Cardiac septum (tissue), 1 donor: Measurements from ENCODE around the gene CTRL. TPM values are rescaled to one million over a fixed set of nuclear protein-coding genes. Genes with fewer than 3 reads are reported as not detected.
A peak's percentile ranks its signal among the peaks of the same experiment; 100 is the strongest.
"Not testable (repeated sequence)": the region's sequence is repeated elsewhere in the genome, so short reads cannot be mapped to it uniquely, and the experiment has no call there.

Experiments
- DNase-seq: peaks from one replicate; pipeline ENCODE4 v3.0.0-alpha.2; 2020; ENCODE audit warnings: low spot score
- intact Hi-C: fragments of 100-400 bp; cut with DNase I; formaldehyde crosslinking; loops from one replicate; pipeline ENCODE4 v1.14.0; 2022
- total RNA-seq: library from RNA; stranded (reverse); fragmentation: NEBNext Ultra II Directional; extraction: Animal tissue kit (Norgen Biotek cat#: 25700); gene quantifications from one replicate; pipeline ENCODE4 v1.2.1, GENCODE V29; 2021
- donor health status: DM: no; HTN: no; CAD: no.

Gene CTRL
- total RNA-seq, 1 donor from 2014 or later, result not detected

DNA sequence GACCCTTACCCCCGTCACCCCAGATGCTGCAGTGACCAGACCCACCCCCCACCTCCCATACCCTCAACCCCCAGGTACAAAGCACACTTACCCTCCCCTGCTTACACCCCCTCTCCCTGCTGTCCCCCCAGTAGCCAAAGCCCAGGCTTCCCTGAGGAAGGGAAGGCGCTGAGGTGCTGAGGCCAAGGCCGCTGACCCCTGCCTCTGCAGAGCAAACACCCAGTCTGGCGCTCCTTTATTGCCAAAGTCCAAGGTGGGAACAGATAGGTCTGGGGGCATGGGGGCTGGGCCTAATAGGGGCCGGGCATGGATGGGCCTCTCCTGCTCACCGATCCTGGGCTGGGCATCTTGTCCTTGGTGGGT, 11.6 kb upstream of the CTRL start:
- DNase-seq, result no peak
- intact Hi-C loops, result no loop called here

DNA sequence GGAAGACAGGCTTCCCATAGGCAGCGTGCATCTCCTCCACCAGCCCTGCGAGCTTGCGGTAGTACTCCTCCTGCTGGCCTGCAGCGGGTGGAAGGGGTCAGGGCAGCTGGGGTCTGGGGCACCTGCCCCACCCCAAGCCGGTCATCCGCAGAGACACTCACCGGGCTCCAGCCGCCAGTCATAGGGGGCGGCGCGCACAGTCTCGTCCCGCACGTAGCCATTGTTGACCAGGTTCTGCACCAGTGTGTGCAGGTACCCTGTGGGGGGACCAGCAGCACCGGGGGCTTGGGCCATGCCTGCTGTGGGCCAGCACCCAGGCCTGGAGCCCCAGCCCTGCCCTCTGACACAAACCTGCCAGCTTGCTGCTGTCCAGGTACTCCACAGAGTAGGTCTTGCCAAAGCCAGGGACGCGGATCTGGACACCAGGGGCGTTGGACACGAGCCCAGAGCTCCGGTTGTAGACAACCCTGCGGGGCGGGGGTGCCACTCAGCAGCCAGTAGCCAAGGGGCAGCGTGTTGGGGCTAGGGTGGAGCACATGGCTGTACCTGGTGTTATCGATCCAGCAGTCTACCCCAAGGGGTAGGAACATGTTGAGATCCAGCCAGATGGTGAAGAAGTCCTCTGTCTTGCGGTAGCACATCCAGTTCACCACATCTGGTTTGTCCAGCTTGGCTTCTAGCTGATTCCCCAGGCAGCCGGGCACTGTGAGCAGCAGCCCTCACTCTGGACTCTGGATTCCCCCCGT, 11.0 kb upstream of the CTRL start:
- DNase-seq, result no peak
- intact Hi-C loops, result no loop called here

DNA sequence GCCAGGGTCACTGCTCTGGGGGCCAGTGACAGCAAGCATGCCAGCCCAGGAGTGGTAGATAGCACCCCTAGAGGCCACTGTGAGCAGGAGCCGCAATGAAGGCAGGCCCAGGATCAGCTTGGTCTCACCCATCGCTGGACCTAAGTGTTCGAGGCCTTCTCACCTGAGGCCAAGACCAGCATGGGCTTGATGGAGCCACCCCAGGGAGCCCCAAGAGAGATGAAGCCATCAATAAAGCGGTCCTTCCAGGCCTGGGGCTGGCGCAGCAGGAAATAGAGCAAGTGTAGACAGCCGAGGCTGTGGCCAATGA, 10.5 kb upstream of the CTRL start:
- intact Hi-C loops, result no loop called here
- DNase-seq, result no peak

DNA sequence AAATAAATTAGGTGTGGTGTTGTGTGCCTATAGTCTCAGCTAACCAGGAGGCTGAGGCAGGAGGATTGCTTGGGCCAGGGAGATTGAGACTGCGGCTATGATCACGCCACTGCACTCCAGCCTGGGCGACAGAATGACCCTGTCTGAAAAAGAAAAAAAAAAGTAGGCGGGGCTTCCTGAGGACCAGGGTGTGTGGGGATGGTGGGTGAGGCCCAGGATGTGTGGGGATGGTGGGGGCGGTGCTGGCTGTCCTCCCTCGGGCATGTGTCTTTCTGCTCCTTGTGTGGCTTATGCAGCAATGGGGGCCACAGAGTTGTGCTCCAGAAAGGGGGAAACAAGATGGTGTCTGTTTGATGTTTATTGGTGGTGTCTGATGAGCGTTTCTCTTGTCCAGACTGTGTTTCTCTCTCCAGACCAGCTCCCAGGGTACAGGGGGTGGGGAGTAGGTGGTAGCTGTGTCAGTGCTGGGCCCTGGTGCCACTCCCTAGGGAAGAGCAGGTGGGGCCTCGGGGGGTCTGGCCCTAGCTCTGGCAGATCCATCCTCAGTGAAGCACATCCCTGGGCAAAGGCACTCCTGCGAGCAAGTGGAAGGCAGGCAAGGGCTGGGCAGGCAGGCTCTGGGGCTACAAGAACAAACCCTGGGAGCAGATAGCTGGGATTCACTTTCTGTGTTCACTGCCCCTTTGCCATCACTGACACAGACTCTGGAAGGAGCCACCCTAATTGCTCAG, 10.0 kb upstream of the CTRL start:
- intact Hi-C loops, result loop anchor here (2.0 kb wide), 1 partner anchor 23 kb away; no protein-coding TSS in a partner anchor
- DNase-seq, result no peak

DNA sequence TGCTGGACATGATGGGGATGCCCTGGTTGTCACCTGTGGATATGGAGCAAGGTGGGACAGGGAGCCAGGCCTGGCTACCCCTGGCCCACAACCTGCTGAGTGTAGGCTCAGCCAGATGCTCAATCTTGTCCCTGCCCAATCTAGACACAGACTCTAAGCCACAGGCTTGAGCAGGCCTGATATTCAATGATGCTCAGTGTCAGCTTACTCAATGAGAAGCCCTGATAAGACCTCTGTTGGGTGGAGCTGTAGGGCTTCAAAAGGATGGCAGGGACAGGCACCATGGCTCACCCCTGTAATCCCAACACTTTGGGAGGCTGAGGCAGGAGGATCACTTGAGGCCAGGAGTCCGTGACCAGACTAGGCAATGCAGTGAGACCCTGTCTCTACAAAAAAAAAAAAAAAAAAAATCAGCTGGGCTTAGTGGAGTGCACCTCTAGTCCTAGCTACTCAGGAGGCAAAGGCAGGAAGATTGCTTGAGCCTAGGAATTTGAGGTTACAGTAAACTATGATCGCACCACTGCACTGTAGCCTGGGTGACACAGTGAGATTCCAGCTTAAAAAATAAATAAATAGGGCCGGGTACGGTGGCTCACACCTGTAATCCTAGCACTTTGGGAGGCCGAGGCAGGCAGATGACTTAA, 8.9 kb upstream of the CTRL start:
- intact Hi-C loops, result loop anchor here (2.0 kb wide), 1 partner anchor 24 kb away; no protein-coding TSS in a partner anchor
- no peak for DNase-seq

DNA sequence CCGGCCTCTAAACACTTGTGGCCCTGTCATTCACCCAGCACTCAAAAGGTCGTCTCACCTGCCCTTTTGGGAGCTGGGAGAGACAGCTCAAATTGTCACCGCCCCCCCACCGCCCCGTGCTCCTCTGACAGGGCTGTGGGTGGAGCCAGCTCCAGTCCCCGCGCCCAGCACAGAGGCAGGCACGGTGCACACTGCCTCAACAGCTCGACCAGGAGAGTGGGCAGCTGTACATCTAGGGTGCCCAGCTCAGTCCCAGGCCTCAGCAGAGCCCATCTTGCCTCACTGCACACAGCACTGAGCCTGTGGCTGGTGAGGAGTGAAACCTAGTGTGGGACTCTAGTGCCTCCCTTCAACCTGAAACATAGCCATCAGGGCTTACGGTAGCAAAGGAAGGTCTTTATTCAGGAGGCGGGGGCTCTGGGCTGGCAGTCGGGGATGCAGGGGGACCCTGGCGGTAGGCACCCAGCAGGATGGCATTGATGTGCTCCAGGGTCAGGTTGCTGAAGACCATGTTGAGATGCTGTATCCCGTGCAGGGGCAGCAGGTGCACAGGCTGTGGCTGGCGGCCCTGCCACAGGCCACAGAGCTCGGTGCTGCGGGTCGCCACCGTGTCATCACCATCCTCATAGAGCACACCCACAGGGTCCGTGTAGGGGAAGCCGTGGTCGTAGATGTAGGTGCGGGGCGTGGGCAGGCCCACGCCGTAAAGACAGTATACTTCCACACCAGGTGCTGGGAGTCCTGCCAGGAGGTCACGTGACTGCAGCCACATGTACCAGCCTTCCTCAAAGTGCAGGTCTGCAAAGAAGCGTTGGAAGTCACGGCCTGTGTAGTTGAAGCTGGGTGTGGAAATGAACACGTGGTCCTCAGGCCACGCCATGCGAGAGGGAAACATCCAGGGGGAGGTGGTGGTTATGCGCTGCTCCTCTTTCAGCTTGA, 8.1 kb upstream of the CTRL start:
- DNase-seq, result no peak
- intact Hi-C loops, result loop anchor here (2.0 to 10.0 kb wide), 2 partner anchors 25 to 415 kb away; partner anchors contain the start of gene RIPOR1

DNA sequence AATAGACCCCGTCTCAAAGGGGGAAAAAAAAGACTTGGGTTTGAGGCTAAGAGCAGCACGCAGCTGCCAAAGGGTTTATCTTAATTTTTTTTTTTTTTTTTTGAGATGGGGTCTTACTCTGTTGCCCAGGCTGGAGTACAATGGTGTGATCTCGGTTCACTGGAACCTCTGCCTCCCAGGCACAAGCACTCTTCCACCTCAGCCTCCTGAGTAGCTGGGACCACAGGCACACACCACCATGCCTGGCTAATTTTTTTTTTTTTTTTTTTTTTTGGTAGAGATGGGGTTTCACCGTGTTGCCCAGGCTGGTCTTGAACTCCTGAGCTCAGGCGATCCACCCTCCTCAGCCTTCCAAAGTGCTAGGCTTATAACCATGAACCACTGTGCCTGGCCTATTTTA, 6.1 kb upstream of the CTRL start:
- DNase-seq, result not testable (repeated sequence)

DNA sequence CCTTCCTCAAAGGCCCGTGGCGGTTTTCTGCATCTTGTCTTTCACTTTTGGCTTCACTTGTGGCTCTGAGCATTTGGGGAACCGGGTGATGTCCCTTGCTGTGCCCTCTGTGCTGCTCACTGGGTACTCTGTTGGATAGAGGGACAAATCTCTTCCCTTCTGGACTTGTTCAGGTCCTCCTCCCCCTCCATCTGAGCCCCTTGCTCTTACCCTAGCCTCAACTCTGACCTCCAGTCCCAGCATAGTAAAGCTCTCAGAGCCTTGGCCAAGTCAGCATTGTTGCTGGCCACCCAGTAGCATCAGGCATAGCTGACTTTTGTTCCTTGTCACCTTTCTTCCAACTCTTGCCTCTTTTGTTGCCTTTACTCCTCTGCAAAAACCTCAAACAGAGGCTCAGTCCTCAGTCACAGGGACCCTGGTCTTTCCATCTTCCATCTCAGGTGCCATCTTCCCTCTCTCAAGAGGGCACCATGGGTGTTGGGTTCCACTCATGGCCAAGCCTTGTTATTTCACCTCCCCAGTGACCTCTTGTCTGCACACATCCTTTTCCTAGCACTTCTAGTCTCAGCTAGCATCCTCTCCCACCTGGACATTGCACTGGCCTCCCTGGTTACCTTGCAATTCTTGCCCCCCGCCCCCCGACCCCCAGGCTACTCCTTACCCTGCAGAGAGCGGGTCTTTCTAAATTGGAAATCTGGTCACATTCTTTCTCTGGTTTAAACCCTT, 5.4 kb upstream of the CTRL start:
- DNase-seq, result peak; percentile 87
- intact Hi-C loops, result loop anchor here (10.0 kb wide), 1 partner anchor 412 kb away; the partner anchor contains the start of gene RIPOR1

More for the DNA sequence above, 6.1 kb upstream of the CTRL start:
- intact Hi-C loops, result loop anchor here (10.0 kb wide), 1 partner anchor 413 kb away; the partner anchor contains the start of gene RIPOR1

DNA sequence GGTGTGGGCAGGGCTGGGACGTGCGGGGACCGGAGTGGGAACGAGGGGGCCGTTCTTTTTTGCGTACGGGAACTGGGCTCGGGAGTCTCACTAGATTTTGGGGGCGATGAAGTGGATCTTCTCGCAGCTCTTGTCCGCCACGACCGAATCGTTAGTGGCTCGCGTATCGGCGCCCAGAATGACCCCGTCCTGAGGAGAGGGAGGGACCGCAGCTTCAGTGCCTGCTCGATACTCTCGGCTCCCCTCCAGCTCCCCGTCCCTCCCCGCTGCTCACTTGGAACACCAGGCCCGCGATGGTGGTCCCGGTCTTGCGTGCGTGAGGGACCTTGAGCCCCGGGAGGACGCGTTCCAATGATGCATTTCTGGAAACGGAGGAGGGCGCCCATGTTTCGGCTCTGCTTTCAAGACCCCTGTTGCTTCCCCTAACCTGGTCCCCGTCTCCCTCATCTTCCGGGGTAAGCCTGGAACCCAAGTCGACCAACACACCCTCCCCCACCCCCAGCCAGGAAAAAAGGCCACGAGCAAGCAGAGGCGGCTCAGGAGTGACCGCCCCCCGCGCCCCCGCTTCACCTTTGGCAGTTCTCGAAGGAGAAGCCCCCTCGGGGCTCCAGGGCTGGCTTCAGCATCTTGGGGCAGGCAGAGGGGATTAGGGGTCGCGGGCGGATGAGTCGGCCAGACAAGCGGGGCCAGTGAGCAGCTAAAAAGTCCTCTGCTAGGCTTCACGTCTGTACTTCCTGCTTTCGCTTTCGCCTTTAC, 4.6 kb upstream of the CTRL start, which contains the start of gene PSMB10:
Gene PSMB10 (minus strand): TSS at position 727 of the 756 bp plus-strand sequence. CDS start 101 bp downstream, at position 626.
- DNase-seq, result no peak
- intact Hi-C loops, result loop anchor here (10.0 kb wide), 1 partner anchor 412 kb away; the partner anchor contains the start of gene RIPOR1

DNA sequence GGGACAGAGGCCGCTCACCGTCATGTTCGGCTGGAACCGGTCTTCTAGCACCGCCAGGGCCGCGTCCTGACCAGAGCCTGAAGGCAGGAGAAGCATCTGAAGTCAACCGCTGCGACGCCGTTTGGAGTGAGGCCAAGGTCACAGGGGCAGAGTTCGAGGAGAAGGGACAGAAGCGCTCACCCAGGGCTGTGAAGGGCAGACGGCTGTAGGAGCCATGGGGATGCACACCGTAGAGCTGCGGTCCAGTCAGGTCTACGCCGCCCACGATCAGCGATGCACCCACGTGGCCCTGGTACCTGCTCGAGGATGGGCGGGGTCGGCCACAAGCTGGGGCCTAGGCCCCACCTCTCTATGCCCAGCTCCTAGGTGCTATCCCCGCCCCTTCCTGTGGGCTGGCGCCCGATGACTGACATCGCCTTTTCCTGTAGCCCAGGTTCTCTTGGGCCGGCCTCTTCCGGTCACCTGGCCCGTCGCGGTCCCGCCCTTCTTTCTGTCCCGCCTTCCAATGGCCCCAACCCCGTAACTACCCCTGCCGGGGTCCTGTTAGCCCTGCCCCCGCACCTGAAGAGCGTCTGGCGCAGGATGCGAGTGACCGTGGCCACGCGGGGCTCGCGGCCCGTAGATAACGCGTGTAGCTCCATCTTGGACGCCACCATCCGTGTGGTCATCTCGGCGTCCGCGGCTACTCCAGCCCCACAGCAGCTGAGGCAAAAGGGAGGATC, 3.9 kb upstream of the CTRL start:
- DNase-seq, result peak; percentile 98
- intact Hi-C loops, result loop anchor here (10.0 kb wide), 1 partner anchor 411 kb away; the partner anchor contains the start of gene RIPOR1

DNA sequence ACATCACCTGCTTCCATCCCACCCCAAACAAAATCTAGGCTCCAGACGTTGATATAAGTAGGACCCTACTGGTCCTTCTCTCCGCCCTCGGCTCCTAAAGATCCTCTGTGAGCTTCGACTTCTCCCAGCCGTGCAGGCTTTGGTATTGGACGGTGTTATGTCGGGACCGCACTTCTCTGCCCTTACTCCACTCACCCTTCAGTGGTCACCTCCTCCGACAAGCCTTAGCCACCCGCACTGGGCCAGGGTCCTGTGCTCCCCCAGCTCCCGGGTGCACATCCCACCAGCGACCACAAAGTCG, 3.4 kb upstream of the CTRL start:
- DNase-seq, result no peak
- intact Hi-C loops, result loop anchor here (10.0 kb wide), 1 partner anchor 410 kb away; the partner anchor contains the start of gene RIPOR1

DNA sequence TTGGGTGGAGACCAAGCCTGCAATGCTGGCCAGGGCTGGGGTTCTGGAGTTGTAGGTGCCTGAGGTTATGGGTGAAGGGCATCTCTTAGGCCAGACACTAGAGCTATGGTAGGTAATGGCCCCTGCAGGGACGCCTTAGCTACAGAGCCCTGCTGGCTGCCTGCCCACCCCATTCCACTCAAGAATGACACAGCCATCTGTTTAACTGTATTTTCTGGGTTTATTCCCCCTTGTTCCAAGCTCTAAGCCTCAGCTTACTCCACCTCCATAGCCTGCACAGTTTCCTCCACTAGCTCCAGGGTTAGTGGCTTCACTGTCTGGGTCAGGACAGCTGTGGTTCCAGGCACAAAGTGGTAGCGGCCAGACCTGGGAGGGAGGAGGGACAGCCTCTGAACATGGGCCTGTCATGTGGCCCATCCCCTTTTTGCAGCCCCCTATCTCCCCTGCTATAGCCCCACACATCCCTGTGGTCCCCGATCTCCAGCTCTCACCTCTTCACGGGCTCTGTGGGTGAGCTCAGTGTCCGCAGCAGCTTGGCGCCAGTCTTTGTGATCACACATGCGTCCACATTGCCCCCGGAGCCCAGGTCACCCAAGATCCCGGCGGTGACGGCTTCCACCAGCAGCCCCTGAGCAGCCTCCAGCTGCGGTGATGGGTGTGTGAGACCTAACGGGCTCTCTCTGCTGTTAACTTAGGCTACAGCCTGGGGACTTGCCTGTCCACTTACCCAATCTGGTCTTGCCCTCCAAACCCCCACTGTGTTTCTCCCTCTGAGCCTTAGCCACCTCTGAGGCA, 2.8 kb upstream of the CTRL start:
- intact Hi-C loops, result loop anchor here (5.0 to 10.0 kb wide), 3 partner anchors 102 to 410 kb away; partner anchors contain the start of gene RIPOR1
- DNase-seq, result no peak

DNA sequence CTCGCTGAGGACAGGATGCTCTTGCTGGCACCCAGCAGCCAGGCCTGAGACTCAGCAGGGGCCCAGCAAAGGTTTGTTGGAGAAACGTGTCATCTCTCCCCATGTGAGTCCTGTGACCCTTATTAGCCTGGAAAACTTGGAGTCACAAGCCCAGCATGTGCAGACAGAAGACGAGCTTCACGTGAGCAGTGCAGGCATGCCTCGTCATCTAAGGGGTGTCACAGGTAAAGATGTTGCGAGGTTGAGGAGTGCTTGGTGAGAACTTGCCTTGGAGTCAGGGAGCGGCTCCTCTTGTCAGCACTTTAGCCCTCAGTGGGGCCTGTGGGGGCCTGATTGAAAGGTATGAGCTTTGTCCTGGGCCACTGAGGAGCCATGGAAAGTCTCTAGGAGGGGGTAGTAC, 2.1 kb upstream of the CTRL start:
- intact Hi-C loops, result loop anchor here (5.0 to 10.0 kb wide), 3 partner anchors 102 to 409 kb away; partner anchors contain the start of gene RIPOR1
- no peak for DNase-seq

DNA sequence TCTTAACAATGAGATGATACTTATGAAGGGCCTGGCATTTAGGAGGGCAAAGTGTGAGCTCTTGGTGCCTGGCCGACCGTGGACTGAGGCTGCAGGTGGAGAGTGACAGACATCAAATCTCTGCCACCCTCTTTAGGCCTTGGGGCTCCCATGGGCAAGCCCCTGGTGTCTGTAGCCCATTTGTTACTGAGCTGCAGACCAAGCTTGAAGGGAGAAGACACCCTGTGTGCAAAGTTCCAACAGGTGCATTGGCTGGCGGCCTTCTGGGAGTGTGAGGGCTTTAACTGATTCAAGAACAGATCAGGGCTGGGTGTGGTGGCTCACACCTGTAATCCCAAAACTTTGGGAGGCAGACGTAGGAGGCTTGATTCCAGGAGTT, 789 bp upstream of the CTRL start:
- no peak for DNase-seq
- intact Hi-C loops, result loop anchor here (5.0 to 10.0 kb wide), 3 partner anchors 100 to 408 kb away; partner anchors contain the start of gene RIPOR1

DNA sequence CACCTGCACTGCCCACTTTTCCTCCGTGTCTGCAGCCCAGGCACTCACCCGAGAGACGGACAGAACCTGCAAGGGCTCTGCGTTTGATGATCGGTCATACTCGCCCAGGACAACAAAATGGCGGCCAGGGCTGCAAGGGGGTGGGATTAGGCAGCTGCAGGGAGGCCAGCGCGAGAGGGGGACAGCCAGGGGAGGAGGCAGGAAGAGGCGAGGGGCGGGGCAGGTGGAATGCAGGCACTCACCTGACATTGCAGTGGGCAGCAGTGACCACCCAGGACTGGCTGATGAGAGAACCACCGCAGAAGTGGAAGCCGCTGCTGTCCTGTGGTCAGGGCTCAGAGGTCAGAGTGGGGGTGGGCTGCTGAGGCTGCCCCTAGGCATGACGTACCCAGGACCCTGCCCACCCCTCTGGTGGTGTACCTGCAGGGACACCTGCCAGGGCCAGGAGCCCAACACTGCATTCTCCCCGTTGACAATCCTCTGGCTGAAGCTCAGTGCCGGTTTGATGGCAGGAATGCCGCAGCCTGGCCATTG, 917 bp downstream of the CTRL start:
- intact Hi-C loops, result loop anchor here (5.0 to 10.0 kb wide), 3 partner anchors 98 to 406 kb away; partner anchors contain the start of gene RIPOR1
- no peak for DNase-seq

DNA sequence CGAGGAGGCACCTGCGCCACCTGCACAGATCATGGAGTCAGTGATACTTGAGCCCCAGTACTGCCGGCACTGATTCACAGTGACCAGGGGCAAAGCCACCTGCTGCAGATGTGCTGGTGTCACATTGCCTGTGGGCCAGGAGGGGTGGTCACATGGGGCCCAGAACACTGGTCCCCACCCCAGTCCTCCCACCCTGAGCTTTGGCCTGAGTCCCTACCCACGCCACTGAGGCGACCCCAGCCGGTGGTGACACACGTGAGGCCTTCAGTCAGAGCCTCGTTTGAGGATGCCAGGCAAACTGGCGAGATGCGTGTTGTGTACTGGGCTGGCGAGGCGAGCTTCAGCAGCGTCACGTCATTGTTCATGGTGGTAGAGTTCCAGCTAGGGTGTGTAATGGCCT, 1.5 kb downstream of the CTRL start:
- intact Hi-C loops, result loop anchor here (5.0 to 10.0 kb wide), 3 partner anchors 98 to 405 kb away; partner anchors contain the start of gene RIPOR1
- DNase-seq, result no peak
